Esophagus mucosa (tissue), 1 donor: ENCODE data around the gene VMP1. TPM values are rescaled to one million over a fixed set of nuclear protein-coding genes. Genes with fewer than 3 reads are reported as not detected.
A peak's percentile ranks its signal among the peaks of the same experiment; 100 is the strongest.
"Not testable (repeated sequence)": the region's sequence is repeated elsewhere in the genome, so short reads cannot be mapped to it uniquely, and the experiment has no call there.

Experiments used
- ATAC-seq: fragments of 200-7000 bp; cut with Tn5 transposase; one replicate; pipeline ENCODE4 v1.9.1; 2020
- total RNA-seq: library from RNA; stranded (reverse); gene quantifications from one replicate; pipeline ENCODE4 v1.2.4, GENCODE V29; 2023
- donor health status: DM: yes; HTN: yes; CAD: no.

The VMP1 gene
- total RNA-seq, 1 donor from 2014 or later = 133 TPM

DNA sequence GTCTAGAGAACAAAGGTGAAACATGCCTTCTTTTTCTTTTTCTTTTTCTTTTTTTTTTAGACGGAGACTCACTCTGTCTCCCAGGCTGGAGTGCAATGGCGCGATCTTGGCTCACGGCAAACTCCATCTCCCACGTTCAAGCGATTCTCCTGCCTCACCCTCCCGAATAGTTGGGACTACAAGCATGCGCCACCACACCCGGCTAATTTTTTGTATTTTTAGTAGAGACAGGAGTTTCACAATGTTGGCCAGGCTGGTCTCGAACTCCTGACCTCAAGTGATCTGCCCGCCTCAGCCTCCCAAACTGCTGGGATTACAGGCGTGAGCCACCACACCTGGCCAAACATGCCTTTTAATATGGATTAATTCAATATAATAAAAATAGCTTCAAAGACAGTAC is 47.6 kb downstream of the VMP1 start:
- ATAC-seq = not testable (repeated sequence)

DNA sequence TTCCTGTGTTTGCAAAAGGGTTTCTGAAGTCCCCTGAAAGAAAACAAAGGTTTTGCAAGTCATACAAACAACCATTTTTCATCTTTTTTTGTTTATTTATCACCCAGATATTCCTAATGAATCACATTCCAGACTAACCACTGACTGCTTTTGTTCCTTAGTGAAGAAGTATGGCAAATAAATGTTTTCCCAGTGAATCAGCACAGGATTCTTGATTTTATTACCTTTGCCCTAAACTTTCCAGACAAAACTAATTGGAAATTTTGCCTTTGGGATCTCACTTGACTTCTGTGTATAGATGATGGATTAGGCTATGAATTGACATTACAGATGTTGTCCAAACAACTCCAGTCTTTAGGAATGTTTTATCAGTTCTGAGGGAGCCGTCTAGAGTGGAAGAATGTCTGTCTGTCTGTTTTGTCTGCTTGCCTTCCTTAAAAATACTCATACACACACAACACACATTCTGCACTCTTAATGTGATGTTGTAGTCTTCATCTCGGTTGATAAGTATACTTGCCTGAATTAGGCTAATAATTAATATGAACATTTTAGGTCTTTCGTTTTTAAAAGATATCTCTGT is 48.9 kb downstream of the VMP1 start:
- no peak for ATAC-seq

DNA sequence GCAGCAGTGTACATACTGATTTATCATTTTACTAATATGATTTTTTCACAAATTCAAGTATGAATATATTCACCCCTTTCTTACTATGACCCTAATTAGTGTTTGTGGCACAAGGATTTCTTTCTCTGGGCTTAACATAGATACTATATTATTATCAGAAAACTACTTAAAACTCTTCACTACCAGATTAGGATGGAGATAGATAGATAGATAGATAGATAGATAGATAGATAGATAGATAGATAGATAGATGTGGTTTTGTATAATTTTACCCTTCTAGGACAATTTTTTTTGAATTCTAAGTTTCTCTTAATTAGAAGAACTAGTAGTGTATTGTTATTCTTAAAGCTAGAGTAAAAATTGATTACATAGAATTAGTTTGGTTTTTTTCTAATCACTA is 49.6 kb downstream of the VMP1 start:
- no peak for ATAC-seq

DNA sequence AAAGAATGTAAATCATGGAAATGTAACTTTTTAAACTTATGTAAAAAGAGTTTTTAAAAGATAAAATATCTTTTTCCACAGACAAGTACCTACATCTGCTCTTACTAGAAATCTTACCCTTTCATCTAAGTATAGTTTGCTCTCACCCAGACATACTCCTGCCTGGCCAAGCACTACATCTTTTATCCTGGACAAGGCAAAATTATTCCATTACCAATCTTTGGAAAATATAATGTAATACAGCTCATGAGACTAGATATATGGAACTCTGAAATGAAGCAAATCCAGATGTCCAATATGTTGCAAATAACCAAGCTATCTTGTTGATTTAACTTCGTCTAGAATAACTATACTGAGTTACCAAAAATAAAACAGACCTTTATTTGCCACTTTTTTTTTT is 50.0 kb downstream of the VMP1 start:
- no peak for ATAC-seq

DNA sequence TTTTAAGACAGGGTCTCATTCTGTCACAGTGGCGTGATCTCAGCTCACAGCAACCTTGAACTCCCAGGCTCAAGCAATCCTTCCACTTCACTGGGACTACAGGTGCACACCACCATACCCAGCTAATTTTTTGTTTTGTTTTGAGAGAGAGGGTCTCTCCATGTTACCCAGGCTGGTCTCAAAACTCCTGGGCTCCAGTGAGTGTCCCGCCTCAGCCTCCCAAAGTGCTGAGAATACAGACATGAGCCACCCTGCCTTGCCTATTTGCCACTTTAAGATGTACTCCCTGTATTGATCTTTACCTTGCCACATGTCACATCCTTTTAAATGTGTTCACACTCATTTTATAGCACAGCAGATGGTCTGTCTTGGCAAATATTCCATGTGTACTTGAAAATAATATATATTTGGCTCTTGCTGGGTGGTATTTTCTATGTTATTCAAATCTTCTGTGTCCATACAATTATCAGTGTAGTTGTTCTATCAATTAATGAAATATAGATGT is 50.5 kb downstream of the VMP1 start:
- no peak for ATAC-seq

DNA sequence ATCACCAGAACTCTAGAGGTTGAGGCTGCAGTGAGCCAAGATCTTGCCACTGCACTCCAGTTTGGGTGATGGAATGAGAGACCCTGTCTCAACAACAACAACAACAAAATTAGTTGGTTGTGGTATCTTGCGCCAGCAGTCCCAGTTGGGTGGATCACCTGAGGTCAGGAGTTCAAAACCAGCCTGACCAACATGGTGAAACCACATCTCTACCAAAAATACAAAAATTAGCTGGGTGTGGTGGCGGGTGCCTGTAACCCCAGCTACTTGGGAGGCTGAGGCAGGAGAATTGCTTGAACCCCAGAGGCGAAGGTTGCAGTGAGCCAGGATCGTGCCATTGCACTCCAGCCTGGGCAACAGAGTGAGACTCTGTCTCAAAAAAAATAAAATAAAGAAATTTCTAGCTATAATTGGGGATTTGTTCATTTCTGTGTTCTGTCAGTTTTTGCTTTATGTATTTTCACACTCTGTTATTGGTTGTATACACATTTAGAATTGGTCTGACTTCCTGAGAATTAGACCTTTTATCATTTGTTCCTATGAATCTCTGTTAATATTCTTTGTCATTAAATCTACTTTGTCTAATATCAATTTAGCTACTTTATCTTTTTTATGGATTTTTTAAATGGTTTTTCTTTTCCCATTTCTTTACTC is 51.7 kb downstream of the VMP1 start:
- ATAC-seq = not testable (repeated sequence)

DNA sequence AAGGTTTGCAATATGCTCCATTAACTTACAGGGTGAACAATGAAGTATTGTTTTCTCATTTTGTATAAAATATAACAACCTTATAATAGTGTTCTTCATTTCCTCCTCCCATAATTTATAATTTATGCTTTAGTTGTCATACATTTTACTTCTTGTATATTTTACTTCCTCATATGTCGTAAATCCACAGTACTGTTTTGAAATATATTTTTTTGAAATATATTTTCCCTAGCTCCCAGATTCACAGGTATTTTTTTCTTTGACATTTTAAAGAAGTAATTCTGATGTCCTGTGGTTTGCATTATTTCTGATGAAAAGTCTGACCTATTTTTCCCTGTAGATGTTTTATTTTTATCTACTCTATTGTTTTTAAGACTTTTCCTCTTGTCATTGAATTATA is 52.7 kb downstream of the VMP1 start:
- no peak for ATAC-seq

DNA sequence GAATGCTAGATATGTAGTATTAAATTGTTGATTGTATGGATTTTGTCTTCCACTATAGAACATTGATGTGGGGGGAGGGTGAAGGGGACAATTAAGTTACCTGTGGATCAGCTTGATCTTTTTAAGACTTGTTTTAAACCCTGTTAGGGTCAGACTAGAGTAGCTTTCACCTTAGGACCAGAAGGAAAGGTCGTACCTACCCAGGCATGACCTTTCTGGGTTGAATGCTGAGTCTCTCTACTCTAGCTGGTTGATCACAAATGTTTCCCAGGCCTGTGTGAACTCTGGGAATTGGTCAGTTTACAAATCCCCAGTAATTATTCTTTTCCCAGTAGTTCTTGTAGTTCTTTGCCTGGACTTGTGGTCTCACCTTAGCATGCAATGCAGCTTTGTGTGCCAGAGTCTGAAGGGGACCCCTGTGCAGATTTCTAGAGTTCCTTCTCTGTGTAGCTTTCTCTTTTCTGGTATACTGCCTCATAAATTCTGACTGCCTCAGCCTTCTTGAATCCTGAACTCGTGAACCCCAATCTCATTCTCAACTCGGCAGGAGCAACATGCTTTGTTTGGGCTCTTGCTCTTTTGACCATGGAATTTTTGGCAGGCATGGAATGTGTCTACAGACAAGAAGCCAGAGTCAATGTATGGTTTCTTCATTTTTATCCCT is 54.1 kb downstream of the VMP1 start:
- no peak for ATAC-seq

DNA sequence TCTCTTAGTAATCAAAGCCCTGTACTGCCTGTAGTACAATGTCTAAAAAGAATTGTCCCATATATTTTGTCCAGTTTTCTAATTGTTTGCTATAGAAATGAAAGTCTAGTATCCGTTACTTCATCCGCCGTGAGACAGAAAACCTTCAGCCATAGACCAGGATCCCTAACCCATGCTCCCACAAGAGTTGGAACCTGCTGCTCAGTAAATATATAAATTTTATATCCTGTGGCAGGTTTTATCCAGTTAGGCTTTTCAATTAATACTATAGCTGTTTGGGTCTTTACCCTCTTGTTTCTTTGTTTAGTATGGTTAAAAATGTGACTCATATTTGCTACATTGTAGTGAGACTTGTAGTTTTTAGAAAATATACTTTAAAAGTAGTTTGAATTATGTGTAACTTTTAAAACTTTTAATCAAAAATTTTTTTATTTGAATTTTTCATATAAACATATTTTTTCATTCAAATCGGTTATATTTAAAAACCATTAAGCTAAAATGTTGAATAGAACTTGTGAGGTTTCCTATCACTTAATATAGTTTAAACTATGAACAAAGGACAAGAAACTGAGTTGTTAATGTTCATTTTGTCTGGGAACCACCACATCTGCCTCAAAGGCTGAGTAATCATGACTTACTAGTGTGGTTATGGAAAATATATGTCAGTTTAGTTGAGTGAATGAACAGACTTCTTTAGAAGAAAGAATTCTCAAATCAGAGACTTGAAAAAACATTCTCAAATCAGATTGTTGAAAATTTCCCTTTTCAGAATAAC is 54.8 kb downstream of the VMP1 start:
- no peak for ATAC-seq

DNA sequence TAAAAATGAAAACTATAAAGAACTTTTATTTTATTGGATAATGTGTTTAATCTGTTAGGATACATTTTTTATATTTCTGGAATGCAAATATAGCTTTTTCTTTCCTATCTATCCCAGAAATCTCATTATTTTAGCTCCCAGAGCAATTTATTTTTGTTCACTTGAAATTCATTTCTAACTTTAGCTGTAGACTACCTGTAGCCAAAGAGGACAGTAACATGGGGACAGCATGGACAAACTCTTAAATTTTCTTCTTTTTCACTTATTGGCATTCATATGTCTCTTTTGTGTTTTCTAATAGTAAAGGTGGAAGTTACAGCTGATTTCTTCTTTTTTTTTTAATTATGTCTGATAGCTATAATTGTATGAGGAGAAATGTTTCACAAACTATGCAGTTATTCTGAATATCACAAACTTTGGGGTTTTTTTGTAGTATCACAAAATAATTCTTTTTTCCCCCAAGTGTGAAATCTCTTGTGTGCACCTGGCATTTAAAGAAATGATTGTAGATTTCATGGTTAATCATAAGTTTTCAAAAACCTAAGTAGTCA is 55.4 kb downstream of the VMP1 start:
- ATAC-seq = no peak

DNA sequence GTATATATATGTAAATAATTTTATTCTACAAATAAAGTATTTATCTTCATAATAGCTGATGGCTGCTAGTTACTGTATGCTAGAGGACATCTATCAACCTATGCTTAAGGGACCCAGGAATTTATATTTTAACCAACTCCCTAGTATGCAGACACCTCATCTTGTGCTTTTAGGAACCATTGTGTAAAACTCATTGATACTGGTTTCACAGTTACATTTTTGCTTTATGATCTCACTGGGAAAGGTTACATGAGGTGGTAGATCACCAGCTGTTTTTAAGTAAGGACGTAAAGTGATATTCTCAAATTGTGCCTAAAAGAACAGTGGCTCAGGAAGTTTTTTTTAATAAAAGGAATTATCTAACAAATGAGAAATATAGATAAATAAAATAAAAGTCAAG is 56.4 kb downstream of the VMP1 start:
- no peak for ATAC-seq

DNA sequence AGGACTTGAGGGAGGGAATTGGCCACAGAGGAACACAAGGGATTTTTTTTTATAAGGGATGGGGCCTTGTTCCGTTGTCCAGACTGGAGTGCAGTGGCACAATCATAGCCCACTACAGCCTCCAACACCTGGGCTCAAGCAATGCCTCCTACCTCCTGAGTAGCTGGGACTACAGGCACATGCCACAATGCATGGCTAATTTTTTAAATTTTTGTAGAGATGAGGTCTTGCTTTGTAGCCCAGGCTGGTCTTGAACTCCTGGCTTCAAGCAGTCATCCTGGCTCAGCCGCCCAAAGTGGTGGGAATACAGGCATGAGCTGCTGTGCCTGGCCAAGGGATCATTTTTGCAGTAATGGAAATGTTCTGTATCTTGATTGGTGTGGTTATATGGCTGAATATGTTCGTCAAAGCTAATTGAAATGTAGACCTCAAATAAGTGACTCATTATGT is 56.9 kb downstream of the VMP1 start:
- no peak for ATAC-seq

DNA sequence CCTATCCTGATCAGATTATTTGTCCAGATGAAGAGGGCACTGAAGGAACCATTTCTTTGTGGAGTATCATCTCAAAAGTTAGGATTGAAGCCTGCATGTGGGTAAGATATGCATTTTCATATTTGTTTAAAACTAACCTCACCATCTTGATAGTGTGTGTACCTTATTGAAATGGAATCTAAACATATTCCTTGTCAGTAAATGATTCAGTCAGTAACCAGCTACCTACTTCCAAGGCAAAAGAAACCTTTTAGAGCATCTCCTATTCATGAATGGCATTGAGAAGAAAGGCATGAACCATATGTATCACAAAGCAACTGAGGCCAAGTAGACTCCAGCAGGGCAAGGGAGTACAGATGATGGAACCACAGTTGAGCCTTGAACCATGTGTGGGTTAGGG is 57.6 kb downstream of the VMP1 start:
- ATAC-seq = no peak

DNA sequence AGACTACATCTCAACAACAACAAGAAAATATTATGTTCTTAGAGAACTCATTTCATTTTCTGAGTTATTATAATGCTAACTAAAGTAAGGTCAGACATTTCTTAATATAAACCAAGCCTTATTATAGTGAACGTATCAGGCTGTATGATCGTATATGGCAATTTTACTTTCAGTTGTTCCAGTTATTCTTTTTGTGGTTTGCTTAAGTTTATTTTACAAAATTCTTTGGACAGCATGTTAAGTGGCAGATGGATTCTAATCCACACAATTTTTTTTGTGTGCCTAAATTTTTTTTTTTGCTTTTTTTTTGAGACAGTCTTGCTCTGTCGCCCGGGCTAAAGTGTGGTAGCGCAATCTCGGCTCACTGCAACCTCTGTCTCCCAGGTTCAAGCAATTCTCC is 59.0 kb downstream of the VMP1 start:
- no peak for ATAC-seq

DNA sequence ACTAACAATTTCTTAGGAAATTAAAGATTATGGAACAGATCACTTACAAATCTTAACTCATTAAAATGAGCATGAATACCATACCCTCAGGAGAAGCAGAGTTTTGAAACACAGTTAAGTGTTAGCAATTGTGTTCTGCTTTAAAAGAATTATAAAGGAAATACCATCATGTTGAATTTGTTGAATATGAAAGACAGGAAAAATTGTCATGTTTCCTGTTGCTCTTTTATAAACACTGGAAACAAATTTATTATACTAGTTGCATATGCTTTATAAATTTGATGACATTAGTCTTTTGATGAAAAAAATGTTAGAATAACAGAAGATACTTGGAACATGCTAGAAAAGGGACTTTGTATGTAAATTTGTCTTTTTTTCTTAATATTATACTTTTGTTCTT is 59.7 kb downstream of the VMP1 start:
- ATAC-seq = no peak

DNA sequence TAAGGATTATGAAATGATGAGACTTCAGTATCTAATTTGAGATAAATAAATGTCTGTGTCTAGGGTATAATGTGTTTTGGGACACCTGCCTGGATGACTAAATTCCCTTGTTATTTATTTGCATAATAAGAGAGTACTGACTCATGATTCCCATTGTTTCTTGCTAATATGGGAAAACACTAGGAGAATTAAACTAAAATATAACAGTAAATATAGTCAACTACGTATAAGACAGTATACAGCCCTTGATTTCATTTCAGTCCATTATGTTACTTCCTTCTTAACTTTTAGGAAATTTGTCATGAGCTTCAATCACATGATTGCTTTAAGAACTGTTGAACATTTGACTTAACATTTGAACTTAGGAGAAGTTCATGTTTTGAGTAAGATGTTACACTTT is 62.4 kb downstream of the VMP1 start:
- ATAC-seq = peak; percentile 81

DNA sequence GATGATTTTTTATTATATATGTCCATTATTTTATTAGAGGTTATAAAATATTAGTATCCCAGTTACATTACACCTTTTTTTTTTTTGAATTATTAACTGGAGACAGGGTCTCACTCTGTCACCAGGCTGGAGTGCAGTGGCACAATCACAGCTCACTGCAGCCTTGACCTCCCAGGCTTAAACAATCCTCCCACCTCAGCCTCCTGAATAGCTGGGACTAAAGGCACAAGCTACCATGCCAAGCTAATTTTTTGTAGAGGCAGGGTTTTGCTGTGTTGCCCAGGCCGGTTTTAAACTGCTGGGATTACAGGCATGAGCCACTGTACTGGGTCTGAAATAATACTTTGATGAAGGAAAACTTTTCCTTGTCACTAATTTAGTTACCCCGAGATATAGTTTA is 63.6 kb downstream of the VMP1 start:
- no peak for ATAC-seq

DNA sequence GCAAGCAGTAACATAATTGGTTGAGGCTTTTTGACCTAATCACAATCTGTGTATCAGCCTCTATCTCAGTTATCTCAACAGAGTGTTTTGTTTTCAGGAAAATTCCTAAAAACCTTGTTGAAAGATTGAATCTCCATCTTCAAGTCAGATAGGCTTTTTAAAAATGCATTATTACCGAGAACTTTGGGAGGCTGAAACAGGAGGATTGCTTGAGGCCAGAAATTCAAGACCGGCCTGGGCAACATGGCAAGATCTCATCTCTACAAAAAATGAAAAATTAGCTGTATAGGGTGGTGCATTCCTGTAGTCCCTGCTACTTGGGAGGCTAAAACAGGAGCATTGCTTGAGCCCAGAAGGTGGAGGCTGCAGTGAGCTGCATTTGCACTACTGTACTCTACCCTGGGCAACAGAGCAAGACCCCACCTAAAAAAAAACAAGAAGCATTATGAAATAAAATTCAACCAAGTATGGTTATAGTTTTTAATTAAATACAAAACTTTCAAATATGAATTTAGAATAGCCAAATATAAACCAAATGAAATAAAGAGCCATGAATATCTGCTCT is 68.4 kb downstream of the VMP1 start:
- no peak for ATAC-seq

DNA sequence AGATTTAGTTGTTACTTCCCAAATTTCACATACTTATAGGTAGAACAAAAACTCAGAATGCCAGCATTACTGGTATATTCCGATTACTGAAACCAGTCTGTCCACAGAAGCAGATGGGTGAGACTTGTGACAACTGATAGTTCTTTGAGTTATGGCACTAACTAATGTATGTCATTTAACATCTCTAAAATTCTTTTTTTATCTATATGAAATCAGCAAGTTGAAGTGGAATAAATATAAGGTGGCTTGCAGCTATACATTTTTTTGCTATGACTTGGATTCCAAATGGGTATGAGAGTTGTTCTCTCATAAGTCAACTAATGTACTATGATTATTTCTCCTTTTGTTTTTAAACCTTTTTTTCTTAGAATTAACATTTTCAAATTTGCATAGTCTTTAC is 69.1 kb downstream of the VMP1 start:
- ATAC-seq = no peak

DNA sequence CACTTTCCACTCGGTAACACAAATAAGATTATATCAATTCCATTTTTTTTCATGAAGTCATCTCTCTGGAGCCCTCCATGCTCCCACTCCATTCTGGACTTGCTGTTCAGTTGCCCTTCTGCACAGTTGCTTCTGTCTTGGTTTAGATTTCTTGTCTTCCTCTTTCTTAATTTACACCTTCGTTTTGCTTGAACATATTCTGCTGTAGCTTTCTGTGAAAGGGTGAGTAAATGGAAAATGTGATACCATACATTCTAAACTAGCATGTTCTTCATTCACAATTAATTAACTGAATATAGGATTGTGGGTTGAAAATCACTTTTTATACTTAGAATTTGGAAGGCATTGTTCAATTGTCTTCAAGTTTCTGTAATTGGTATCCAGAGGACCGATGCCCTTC is 69.6 kb downstream of the VMP1 start:
- no peak for ATAC-seq

DNA sequence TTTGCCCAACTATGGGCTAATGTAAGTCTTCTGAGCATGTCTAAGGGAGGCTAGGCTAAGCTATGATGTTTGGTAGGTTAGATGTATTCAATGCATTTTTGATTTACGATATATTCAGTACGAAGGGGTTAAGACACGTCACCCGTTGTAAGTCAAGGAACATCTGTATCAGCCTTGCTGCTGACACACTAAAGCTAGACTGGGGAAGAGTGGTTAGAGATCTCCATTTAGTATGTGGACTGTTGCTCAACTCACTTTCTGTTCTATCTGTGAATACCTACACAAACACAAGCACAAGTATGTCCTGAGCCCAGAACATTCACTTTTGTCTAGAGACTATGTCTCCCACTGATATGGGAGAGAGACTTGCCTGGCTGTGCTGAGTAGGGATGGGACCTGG is 71.5 kb downstream of the VMP1 start:
- no peak for ATAC-seq

DNA sequence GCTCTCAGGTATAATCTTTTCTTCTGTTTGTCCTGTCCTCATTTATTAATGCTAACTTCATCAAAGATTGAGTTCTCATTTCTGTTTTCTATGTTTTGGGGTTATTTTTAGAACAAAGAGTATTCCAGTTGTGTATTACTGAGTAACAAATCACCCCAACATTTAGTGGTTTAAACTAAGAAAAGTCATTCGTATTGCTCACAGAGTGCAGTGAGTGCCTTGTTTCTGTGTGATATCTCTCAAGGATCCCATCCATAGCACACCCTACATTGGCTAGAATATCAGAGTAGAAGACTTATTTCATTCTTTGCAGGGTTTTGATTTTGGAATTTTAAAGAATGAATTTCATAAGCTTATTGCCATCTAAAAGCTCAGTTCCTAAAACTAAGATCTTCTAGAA is 72.1 kb downstream of the VMP1 start:
- no peak for ATAC-seq

DNA sequence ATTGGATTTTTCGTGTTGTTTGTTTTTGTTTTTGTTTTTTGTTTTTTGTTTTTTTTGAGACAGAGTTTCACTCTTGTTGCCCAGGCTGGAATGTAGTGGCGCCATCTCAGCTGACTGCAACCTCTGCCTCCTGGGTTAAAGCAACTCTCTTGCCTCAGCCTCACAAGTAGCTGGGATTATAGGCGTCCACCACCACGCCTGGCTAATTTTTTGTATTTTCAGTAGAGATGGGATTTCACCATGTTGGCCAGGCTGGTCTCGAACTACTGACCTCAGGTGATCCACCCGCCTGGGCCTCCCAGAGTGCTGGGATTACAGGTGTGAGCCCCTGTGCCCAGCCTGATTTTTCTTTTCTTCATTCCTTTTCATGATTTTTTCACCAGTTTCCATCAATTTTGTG is 73.1 kb downstream of the VMP1 start:
- not testable (repeated sequence) for ATAC-seq
